Pancreas (tissue), 10 donors: ENCODE results near the gene MAP3K20. TPM values are rescaled to one million over a fixed set of nuclear protein-coding genes. Genes with fewer than 3 reads are reported as not detected.
A peak's percentile ranks its signal among the peaks of the same experiment; 100 is the strongest.

Experiments
- ATAC-seq, 4 donors: fragments of 200-7000 bp; cut with Tn5 transposase; one replicate each; pipeline versions ENCODE4 v1.8.0 to v1.9.1; 2020; ENCODE audit warnings: mild to moderate bottlenecking in 4 of 4, moderate library complexity in 4 of 4
- DNase-seq, 6 donors: peaks; one replicate each; pipeline ENCODE4 v3.0.0-alpha.2; 2020
- FAIRE-seq: peaks from 2 replicates; lab custom pipeline; 2012; peaks lifted over from hg19 to GRCh38; lab: Jason Lieb, UNC
- H3K27ac ChIP-seq, 4 donors: fragments of 200-600 bp; sonication (generic); 1 replicate in 3 of 4; 2 replicates in 1 of 4; pipeline versions ENCODE4 v1.5.0 to v1.8.0; 2020
- H3K27me3 ChIP-seq, 4 donors: fragments of 200-600 bp; one replicate each; pipeline ENCODE4 v1.8.0; 2021
- H3K36me3 ChIP-seq, 3 donors: fragments of 200-600 bp; sonication (generic) in 1 of 3; one replicate each; pipeline versions ENCODE4 v1.5.0 to v1.8.0; 2020 to 2021
- H3K4me1 ChIP-seq, 3 donors: fragments of 200-600 bp; one replicate each; pipeline ENCODE4 v1.8.0; 2021
- H3K4me3 ChIP-seq, 4 donors: fragments of 200-600 bp; sonication (generic) in 2 of 4; one replicate each; pipeline versions ENCODE4 v1.5.0 to v1.8.0; 2020 to 2021
- H3K9me3 ChIP-seq, 4 donors: fragments of 200-600 bp; one replicate each; pipeline ENCODE4 v1.8.0; 2021
- WGBS, 2 donors: extraction: QIAGEN DNeasy Blood & Tissue Kit; methylation state at CpG; one replicate each; pipeline ENCODE4 v1.1.7; 2013; 5-methylcytosine and 5-hydroxymethylcytosine counted together
- intact Hi-C, 3 donors: fragments of 100-400 bp; cut with DNase I; formaldehyde crosslinking; loops; one replicate each; pipeline versions ENCODE4 v1.11.1 to v1.14.2; 2022
- polyA plus RNA-seq, 2 donors: library from polyadenylated mRNA; stranded (reverse); fragments of 200-250 nt; gene quantifications; one replicate each; pipeline ENCODE4 v1.2.3, GENCODE V29; 2013
- total RNA-seq, 6 donors: library from RNA; stranded (reverse); fragmentation: NEBNext Ultra II Directional in 4 of 6; extraction: Animal tissue kit (Norgen Biotek cat#: 25700) in 4 of 6; gene quantifications; one replicate each; pipeline versions ENCODE4 v1.2.1 to v1.2.4, GENCODE V29; 2021 to 2023
- TF ChIP-seq, protein P1 (sequence below), 4 donors: fragments of 200-600 bp; sonication (generic) in 3 of 4; IDR thresholded peaks; one replicate each; pipeline versions ENCODE4 v1.5.0 to v1.8.0; 2021; ENCODE audit warnings: antibody characterized with exemption in 4 of 4
- donor health status: healthy with polysubstance abuse.
- donor health status: DM: no; HTN: no; CAD: no; lungs with moderate emphysema.
- donor health status: DM: no; HTN: no; CAD: no.
- donor health status: control.
- donor health status: control.
- donor health status: Bipolar disorder and iron deficiency.
- donor health status: DM: yes; HTN: yes; CAD: no.
- donor health status: DM: no; HTN: no; CAD: no.
- donor health status: DM: no; HTN: no; CAD: no.
- donor health status: DM: yes; HTN: yes; CAD: no.

MAP3K20 gene
- total and polyA plus RNA-seq, 8 donors: 4.1 to 23.7 (median 8.2) TPM

- FAIRE-seq: no peak
- Histone ChIP-seq H3K27ac (peak overlapping the region in 1 of 4 donors; percentile 15), H3K36me3 (no peaks in the 10 kb centered on the region), H3K4me3 (no peak overlapping the region), H3K27me3 (no peaks in the 10 kb centered on the region), H3K4me1 (no peaks in the 10 kb centered on the region), H3K9me3 (no peaks in the 10 kb centered on the region)
- ATAC-seq: peak in 1 of 4 donors; percentile 15
- TF ChIP-seq, protein P1, sequence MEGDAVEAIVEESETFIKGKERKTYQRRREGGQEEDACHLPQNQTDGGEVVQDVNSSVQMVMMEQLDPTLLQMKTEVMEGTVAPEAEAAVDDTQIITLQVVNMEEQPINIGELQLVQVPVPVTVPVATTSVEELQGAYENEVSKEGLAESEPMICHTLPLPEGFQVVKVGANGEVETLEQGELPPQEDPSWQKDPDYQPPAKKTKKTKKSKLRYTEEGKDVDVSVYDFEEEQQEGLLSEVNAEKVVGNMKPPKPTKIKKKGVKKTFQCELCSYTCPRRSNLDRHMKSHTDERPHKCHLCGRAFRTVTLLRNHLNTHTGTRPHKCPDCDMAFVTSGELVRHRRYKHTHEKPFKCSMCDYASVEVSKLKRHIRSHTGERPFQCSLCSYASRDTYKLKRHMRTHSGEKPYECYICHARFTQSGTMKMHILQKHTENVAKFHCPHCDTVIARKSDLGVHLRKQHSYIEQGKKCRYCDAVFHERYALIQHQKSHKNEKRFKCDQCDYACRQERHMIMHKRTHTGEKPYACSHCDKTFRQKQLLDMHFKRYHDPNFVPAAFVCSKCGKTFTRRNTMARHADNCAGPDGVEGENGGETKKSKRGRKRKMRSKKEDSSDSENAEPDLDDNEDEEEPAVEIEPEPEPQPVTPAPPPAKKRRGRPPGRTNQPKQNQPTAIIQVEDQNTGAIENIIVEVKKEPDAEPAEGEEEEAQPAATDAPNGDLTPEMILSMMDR (IDR thresholded peaks at IDR 0.05): no peak
- no peak for DNase-seq
- intact Hi-C loops: no loop called here
- WGBS, 2 donors: 70 to 78% methylated on average over 6 of the region's 6 CpGs
Observed at GRCh38 chr2:173109253-173110188, 33.9 kb downstream of the MAP3K20 start.

GRCh38 chr2:173117678-173118077 is 42.0 kb downstream of the MAP3K20 start:
- TF ChIP-seq, protein P1 (IDR thresholded peaks at IDR 0.05): no peak
- Histone ChIP-seq H3K4me3 (no peak overlapping the region), H3K36me3 (no peaks in the 10 kb centered on the region), H3K27ac (no peak overlapping the region), H3K4me1 (peaks cover 0 to 4% (median 0%) of the 10 kb centered on the region in 3 donors), H3K9me3 (no peaks in the 10 kb centered on the region), H3K27me3 (no peaks in the 10 kb centered on the region)
- intact Hi-C loops: no loop called here
- DNase-seq (no peak), ATAC-seq (no peak), FAIRE-seq (no peak)

GRCh38 chr2:173118395-173118794 is 42.7 kb downstream of the MAP3K20 start:
- Histone ChIP-seq H3K36me3 (no peaks in the 10 kb centered on the region), H3K27ac (no peak overlapping the region), H3K4me1 (peaks cover 0 to 4% (median 0%) of the 10 kb centered on the region in 3 donors), H3K9me3 (no peaks in the 10 kb centered on the region), H3K4me3 (no peak overlapping the region), H3K27me3 (no peaks in the 10 kb centered on the region)
- DNase-seq (no peak), FAIRE-seq (no peak), ATAC-seq (no peak)
- TF ChIP-seq, protein P1 (IDR thresholded peaks at IDR 0.05): no peak
- 96 to 97% methylated on average over 1 of the region's 1 CpG for WGBS, 2 donors
- intact Hi-C loops: no loop called here

- FAIRE-seq (no peak), ATAC-seq (peak; percentile 71 to 85 (median 75)), DNase-seq (peak in 4 of 6 donors; percentile 7 to 30 (median 20))
- intact Hi-C loops: no loop called here
- Histone ChIP-seq H3K9me3 (no peaks in the 10 kb centered on the region), H3K27me3 (no peaks in the 10 kb centered on the region), H3K27ac (no peak overlapping the region), H3K4me3 (no peak overlapping the region), H3K36me3 (no peaks in the 10 kb centered on the region), H3K4me1 (peaks cover 0 to 4% (median 0%) of the 10 kb centered on the region in 3 donors)
- TF ChIP-seq, protein P1 (IDR thresholded peaks at IDR 0.05): no peak
- 56 to 57% methylated on average over 5 of the region's 5 CpGs for WGBS, 2 donors
Observed at GRCh38 chr2:173119069-173119807, 43.6 kb downstream of the MAP3K20 start.
